Measurements from ENCODE around the gene SBF2. TPM values are rescaled to one million over a fixed set of nuclear protein-coding genes. Genes with fewer than 3 reads are reported as not detected.

The SBF2 gene
- polyA plus RNA-seq, 1 donor from 2014 or later, result 53.4 TPM

- no peaks in the 10 kb centered on the region for H3K27me3 ChIP-seq (ENCODE audit: insufficient read depth, low read depth, low read length)
- no peak overlapping the region for H3K9ac ChIP-seq (ENCODE audit: low read length)
- no peaks in the 10 kb centered on the region for H3F3A ChIP-seq (ENCODE audit: insufficient read depth, low read length, poor library complexity, severe bottlenecking)
- H3K4me3 ChIP-seq (ENCODE audit: low read length), result no peak overlapping the region
- no peak overlapping the region for H3K4me2 ChIP-seq (ENCODE audit: low read length)
- no peaks in the 10 kb centered on the region for H4K20me1 ChIP-seq (ENCODE audit: insufficient read depth)
- H3K9me2 ChIP-seq (ENCODE audit: insufficient read depth, low read length), result no peaks in the 10 kb centered on the region
- H2AFZ ChIP-seq (ENCODE audit: low read depth, low read length), result no peak overlapping the region
- no peaks in the 10 kb centered on the region for H3K79me2 ChIP-seq (replicated peaks; ENCODE audit: insufficient read depth, low read length)
- no peaks in the 10 kb centered on the region for H3K36me3 ChIP-seq (ENCODE audit: insufficient read depth, low read length)
- TF ChIP-seq TAF1 (IDR thresholded peaks at IDR 0.05; ENCODE audit: low read depth) (no peak), EZH2 (IDR thresholded peaks at IDR 0.05; ENCODE audit: borderline replicate concordance, insufficient read depth, low read length, poor library complexity, severe bottlenecking) (no peak), RAD21 (conservative IDR thresholded peaks at IDR 0.05) (no peak), POLR2AphosphoS5 (IDR thresholded peaks at IDR 0.05) (no peak), CTCF (IDR thresholded peaks at IDR 0.05; ENCODE audit: poor library complexity, severe bottlenecking) (no peak), MXI1 (conservative IDR thresholded peaks at IDR 0.05; ENCODE audit: poor library complexity, severe bottlenecking) (no peak), REST (IDR thresholded peaks at IDR 0.05; ENCODE audit: borderline replicate concordance) (no peak), SMC3 (conservative IDR thresholded peaks at IDR 0.05; ENCODE audit: poor library complexity) (no peak), EP300 (conservative IDR thresholded peaks at IDR 0.05; ENCODE audit: poor library complexity, severe bottlenecking) (no peak)
- H3K9me3 ChIP-seq (ENCODE audit: low read length), result no peaks in the 10 kb centered on the region
- no peak overlapping the region for H3K27ac ChIP-seq (ENCODE audit: low read length)
Observed at GRCh38 chr11:10272132-10272531, 21.9 kb downstream of the SBF2 start.

GRCh38 chr11:10268746-10269488 lies 25.1 kb downstream of the SBF2 start:
- TF ChIP-seq RAD21 (conservative IDR thresholded peaks at IDR 0.05), result no peak
- no peak for TF ChIP-seq CTCF (IDR thresholded peaks at IDR 0.05; ENCODE audit: poor library complexity, severe bottlenecking)
- TF ChIP-seq EP300 (conservative IDR thresholded peaks at IDR 0.05; ENCODE audit: poor library complexity, severe bottlenecking), result no peak
- TF ChIP-seq TAF1 (IDR thresholded peaks at IDR 0.05; ENCODE audit: low read depth), result no peak
- TF ChIP-seq REST (IDR thresholded peaks at IDR 0.05; ENCODE audit: borderline replicate concordance), result no peak
- no peak for TF ChIP-seq MXI1 (conservative IDR thresholded peaks at IDR 0.05; ENCODE audit: poor library complexity, severe bottlenecking)
- TF ChIP-seq POLR2AphosphoS5 (IDR thresholded peaks at IDR 0.05), result no peak
- TF ChIP-seq EZH2 (IDR thresholded peaks at IDR 0.05; ENCODE audit: borderline replicate concordance, insufficient read depth, low read length, poor library complexity, severe bottlenecking), result no peak
- TF ChIP-seq SMC3 (conservative IDR thresholded peaks at IDR 0.05; ENCODE audit: poor library complexity), result no peak
- no peaks in the 10 kb centered on the region for H3F3A ChIP-seq (ENCODE audit: insufficient read depth, low read length, poor library complexity, severe bottlenecking)
- H3K27me3 ChIP-seq (ENCODE audit: insufficient read depth, low read depth, low read length), result no peaks in the 10 kb centered on the region
- no peaks in the 10 kb centered on the region for H3K36me3 ChIP-seq (ENCODE audit: insufficient read depth, low read length)
- H3K9me2 ChIP-seq (ENCODE audit: insufficient read depth, low read length), result no peaks in the 10 kb centered on the region
- no peaks in the 10 kb centered on the region for H3K9me3 ChIP-seq (ENCODE audit: low read length)
- H3K27ac ChIP-seq (ENCODE audit: low read length), result no peak overlapping the region
- H4K20me1 ChIP-seq (ENCODE audit: insufficient read depth), result no peaks in the 10 kb centered on the region
- H2AFZ ChIP-seq (ENCODE audit: low read depth, low read length), result no peak overlapping the region
- no peak overlapping the region for H3K4me2 ChIP-seq (ENCODE audit: low read length)
- H3K9ac ChIP-seq (ENCODE audit: low read length), result no peak overlapping the region
- H3K4me3 ChIP-seq (ENCODE audit: low read length), result no peak overlapping the region
- no peaks in the 10 kb centered on the region for H3K79me2 ChIP-seq (replicated peaks; ENCODE audit: insufficient read depth, low read length)
